Peyer's patch (tissue), 4 donors: Measurements from ENCODE around the gene IFNL4.

Source experiments
- POLR2A ChIP-seq, 2 donors: fragments of 450-650 bp; IDR thresholded peaks; one replicate each; pipeline ENCODE4 v1.5.1; 2017; ENCODE audit warnings: antibody characterized with exemption in 2 of 2, mild to moderate bottlenecking in 2 of 2, moderate library complexity in 2 of 2
- TF ChIP-seq, protein P1 (sequence below), 6 experiments: fragments of 450-650 bp in 4 of 6; fragments of 200-600 bp in 2 of 6; sonication (generic) in 1 of 6; IDR thresholded peaks; one replicate each; pipeline ENCODE4 v1.5.1; 2017 to 2019; ENCODE audit warnings: antibody characterized with exemption in 6 of 6, mild to moderate bottlenecking in 3 of 6, moderate library complexity in 1 of 6

DNA sequence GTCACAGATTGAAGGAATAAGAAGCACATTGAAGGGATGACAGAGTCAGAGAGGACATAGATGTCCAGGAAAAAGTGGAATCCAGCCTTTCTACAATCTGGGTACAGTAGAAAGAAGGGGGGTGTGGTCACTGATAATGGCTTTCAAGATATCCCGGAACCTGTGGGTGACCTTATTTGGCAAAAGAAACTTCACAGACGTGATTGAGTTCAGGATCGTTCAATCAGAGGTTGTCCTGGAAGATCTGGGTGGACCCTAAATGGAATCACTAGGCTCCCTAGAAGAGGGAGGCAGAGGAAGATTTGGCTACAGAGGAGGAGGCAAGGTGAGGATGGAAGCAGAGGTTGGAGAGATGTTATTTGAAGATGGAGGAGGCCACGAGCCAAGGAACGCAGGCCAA is 31.6 kb downstream of the IFNL4 start:
- TF ChIP-seq, protein P1, sequence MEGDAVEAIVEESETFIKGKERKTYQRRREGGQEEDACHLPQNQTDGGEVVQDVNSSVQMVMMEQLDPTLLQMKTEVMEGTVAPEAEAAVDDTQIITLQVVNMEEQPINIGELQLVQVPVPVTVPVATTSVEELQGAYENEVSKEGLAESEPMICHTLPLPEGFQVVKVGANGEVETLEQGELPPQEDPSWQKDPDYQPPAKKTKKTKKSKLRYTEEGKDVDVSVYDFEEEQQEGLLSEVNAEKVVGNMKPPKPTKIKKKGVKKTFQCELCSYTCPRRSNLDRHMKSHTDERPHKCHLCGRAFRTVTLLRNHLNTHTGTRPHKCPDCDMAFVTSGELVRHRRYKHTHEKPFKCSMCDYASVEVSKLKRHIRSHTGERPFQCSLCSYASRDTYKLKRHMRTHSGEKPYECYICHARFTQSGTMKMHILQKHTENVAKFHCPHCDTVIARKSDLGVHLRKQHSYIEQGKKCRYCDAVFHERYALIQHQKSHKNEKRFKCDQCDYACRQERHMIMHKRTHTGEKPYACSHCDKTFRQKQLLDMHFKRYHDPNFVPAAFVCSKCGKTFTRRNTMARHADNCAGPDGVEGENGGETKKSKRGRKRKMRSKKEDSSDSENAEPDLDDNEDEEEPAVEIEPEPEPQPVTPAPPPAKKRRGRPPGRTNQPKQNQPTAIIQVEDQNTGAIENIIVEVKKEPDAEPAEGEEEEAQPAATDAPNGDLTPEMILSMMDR (IDR thresholded peaks at IDR 0.05), result no peak
- no peak for TF ChIP-seq POLR2A (IDR thresholded peaks at IDR 0.05)
